ENCODE measurements around the gene GFM2.
"Not testable (repeated sequence)": the region's sequence is repeated elsewhere in the genome, so short reads cannot be mapped to it uniquely, and the experiment has no call there.

The GFM2 gene

GRCh38 chr5:74766849-74767578, at the start of gene GFM2, which contains the start of gene NSA2:
GFM2 (minus strand) TSS chr5:74767117; CDS start chr5:74763742, 3,375 bp downstream.
NSA2 (plus strand) TSS chr5:74767249; CDS start chr5:74767361, 112 bp downstream.
- peak; percentile 95 for DNase-seq

GRCh38 chr5:74810915-74811314, 44.0 kb upstream of the GFM2 start:
- DNase-seq = no peak

- DNase-seq = no peak
Measured at GRCh38 chr5:74801941-74802340, 35.0 kb upstream of the GFM2 start.

- DNase-seq = no peak
Measured at GRCh38 chr5:74801197-74801596, 34.3 kb upstream of the GFM2 start.

- DNase-seq = no peak
Measured at GRCh38 chr5:74798977-74799911, 32.3 kb upstream of the GFM2 start.

GRCh38 chr5:74791669-74792068, 24.8 kb upstream of the GFM2 start:
- DNase-seq = not testable (repeated sequence)

- DNase-seq = no peak
Measured at GRCh38 chr5:74787424-74787823, 20.5 kb upstream of the GFM2 start.

GRCh38 chr5:74786851-74787250, 19.9 kb upstream of the GFM2 start:
- no peak for DNase-seq

GRCh38 chr5:74778609-74779008, 11.7 kb upstream of the GFM2 start:
- no peak for DNase-seq

GRCh38 chr5:74772359-74772758, 5.4 kb upstream of the GFM2 start:
- DNase-seq = no peak

GRCh38 chr5:74767579-74767913, 629 bp upstream of the GFM2 start:
- DNase-seq = peak; percentile 17

GRCh38 chr5:74766418-74766848, 484 bp downstream of the GFM2 start:
- DNase-seq = peak; percentile 57

- no peak for DNase-seq
Measured at GRCh38 chr5:74765929-74766328, 988 bp downstream of the GFM2 start.

- DNase-seq = no peak
Measured at GRCh38 chr5:74765201-74765600, 1.7 kb downstream of the GFM2 start.

GRCh38 chr5:74763504-74763903, 3.4 kb downstream of the GFM2 start:
- DNase-seq = no peak

- no peak for DNase-seq
Measured at GRCh38 chr5:74762599-74762998, 4.3 kb downstream of the GFM2 start.

- no peak for DNase-seq
Measured at GRCh38 chr5:74761241-74761640, 5.7 kb downstream of the GFM2 start.

GRCh38 chr5:74748742-74749141, 18.2 kb downstream of the GFM2 start:
- DNase-seq = not testable (repeated sequence)

GRCh38 chr5:74738406-74738805, 28.5 kb downstream of the GFM2 start:
- DNase-seq = no peak

- DNase-seq = no peak
Measured at GRCh38 chr5:74736759-74737158, 30.2 kb downstream of the GFM2 start.

- DNase-seq = no peak
Measured at GRCh38 chr5:74725331-74725730, 41.6 kb downstream of the GFM2 start.

GRCh38 chr5:74722271-74722670, 44.6 kb downstream of the GFM2 start:
- no peak for DNase-seq

- no peak for DNase-seq
Measured at GRCh38 chr5:74717596-74717995, 49.3 kb downstream of the GFM2 start.

GRCh38 chr5:74693191-74693590, 73.7 kb downstream of the GFM2 start:
- DNase-seq = no peak

Data from CD4-positive, alpha-beta T cell treated with Interleukin-17A for 1 hour (primary cell).